Neural progenitor cell (in vitro differentiated cells): ENCODE results near the gene TCAIM. TPM values are rescaled to one million over a fixed set of nuclear protein-coding genes. Genes with fewer than 3 reads are reported as not detected.

Experiments used
- DNase-seq: peaks from one replicate; pipeline ENCODE4 v3.0.0-alpha.2; 2016; ENCODE audit warnings: low spot score
- H2AFZ ChIP-seq: fragments of 200-600 bp; sonication (generic); replicated peaks from 2 replicates; pipeline ENCODE4 v1.6.1; 2016; ENCODE audit warnings: antibody characterized with exemption
- H3F3A ChIP-seq: fragments of 200-600 bp; sonication (generic); 2 replicates; pipeline ENCODE4 v1.6.1; 2016; ENCODE audit warnings: antibody characterized with exemption, low read depth
- H3K27ac ChIP-seq: fragments of 200-600 bp; sonication (generic); 2 replicates; pipeline ENCODE4 v1.5.1; 2016; ENCODE audit warnings: mild to moderate bottlenecking
- H3K27me3 ChIP-seq: fragments of 200-600 bp; sonication (generic); 2 replicates; pipeline ENCODE4 v1.6.1; 2016; ENCODE audit warnings: mild to moderate bottlenecking, moderate library complexity
- H3K36me3 ChIP-seq: fragments of 200-600 bp; sonication (generic); 2 replicates; pipeline ENCODE4 v1.5.1; 2016
- H3K4me1 ChIP-seq: fragments of 200-600 bp; sonication (generic); 2 replicates; pipeline ENCODE4 v1.6.1; 2016; ENCODE audit warnings: mixed run types
- H3K4me2 ChIP-seq: fragments of 200-600 bp; sonication (generic); 2 replicates; pipeline ENCODE4 v1.6.1; 2016
- H3K4me3 ChIP-seq: fragments of 200-600 bp; sonication (generic); 2 replicates; pipeline ENCODE4 v1.5.1; 2016
- H3K79me2 ChIP-seq: fragments of 200-600 bp; sonication (generic); 2 replicates; pipeline ENCODE4 v1.6.1; 2016; ENCODE audit warnings: low read depth
- H3K9ac ChIP-seq: fragments of 200-600 bp; sonication (generic); 2 replicates; pipeline ENCODE4 v1.6.1; 2016
- H3K9me3 ChIP-seq: fragments of 200-600 bp; sonication (generic); 2 replicates; pipeline ENCODE4 v1.5.1; 2016; ENCODE audit warnings: low read depth
- H4K20me1 ChIP-seq: fragments of 200-600 bp; sonication (generic); 2 replicates; pipeline ENCODE4 v1.6.1; 2016; ENCODE audit warnings: low read depth
- H3K27ac Mint-ChIP-seq: 3 replicates; pipeline ENCODE4 v1.8.0; 2021; ENCODE audit warnings: mixed read lengths
- H3K27me3 Mint-ChIP-seq: 2 replicates; pipeline ENCODE4 v1.8.0; 2022; ENCODE audit warnings: low read depth, mild to moderate bottlenecking, inconsistent platforms, moderate library complexity, mixed read lengths; ENCODE audit not compliant: insufficient read depth
- H3K36me3 Mint-ChIP-seq: 3 replicates; pipeline ENCODE4 v1.8.0; 2021; ENCODE audit warnings: mixed read lengths
- H3K4me1 Mint-ChIP-seq: 3 replicates; pipeline ENCODE4 v1.8.0; 2021; ENCODE audit warnings: mixed read lengths
- H3K4me3 Mint-ChIP-seq: 3 replicates; pipeline ENCODE4 v1.8.0; 2021; ENCODE audit warnings: mild to moderate bottlenecking, moderate library complexity, mixed read lengths
- H3K9me3 Mint-ChIP-seq: 3 replicates; pipeline ENCODE4 v1.8.0; 2020; ENCODE audit warnings: mixed read lengths
- CTCF ChIP-seq: fragments of 200-600 bp; sonication (generic); IDR thresholded peaks from 2 replicates; pipeline ENCODE4 v1.5.1; 2017; ENCODE audit warnings: antibody characterized with exemption, mild to moderate bottlenecking
- EZH2 ChIP-seq: fragments of 200-600 bp; sonication (generic); IDR thresholded peaks from 2 replicates; pipeline ENCODE4 v1.6.1; 2017; ENCODE audit warnings: antibody characterized with exemption, mild to moderate bottlenecking, moderate library complexity
- EZH2phosphoT487 ChIP-seq: fragments of 200-600 bp; sonication (generic); IDR thresholded peaks from 2 replicates; pipeline ENCODE4 v1.6.1; 2017; ENCODE audit warnings: antibody characterized with exemption
- total RNA-seq: library from RNA; depleted of rRNA; stranded (reverse); fragments of >200 nt; gene quantifications from 2 replicates; pipeline ENCODE4 v1.2.3, GENCODE V29; 2015; ENCODE audit warnings: low replicate concordance

The TCAIM gene
- total RNA-seq, 1 donor from 2014 or later = 31.8 TPM

GRCh38 chr3:44421280-44421679, 82.7 kb downstream of the TCAIM start:
- no peak overlapping the region for H2AFZ ChIP-seq
- peaks cover 14% of the 10 kb centered on the region for H3K4me1 Mint-ChIP-seq

DNA sequence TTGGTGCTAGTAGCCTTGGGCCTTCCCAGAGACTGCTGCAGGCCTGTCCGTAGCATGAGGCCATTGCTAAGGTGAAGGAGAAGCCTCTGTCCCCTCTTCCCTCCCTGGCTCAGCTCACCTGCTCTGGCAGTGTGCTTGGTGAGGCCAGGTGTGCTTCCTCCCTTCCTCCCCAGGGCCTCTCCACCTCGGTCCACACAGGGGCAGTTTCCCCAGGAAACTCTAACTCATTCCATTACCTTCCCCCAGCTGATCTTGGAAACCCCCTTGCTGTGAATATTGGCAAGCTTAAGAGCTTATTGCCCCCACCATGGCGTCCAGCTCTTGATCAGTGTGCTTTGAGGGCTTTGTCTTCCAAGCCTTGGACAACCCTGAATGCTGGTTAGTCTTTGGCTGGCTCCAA, 86.2 kb downstream of the TCAIM start:
- Histone ChIP-seq H3K4me2 (no peak overlapping the region), H3K4me3 (no peak overlapping the region), H3K27ac (no peak overlapping the region), H3K9me3 (no peaks in the 10 kb centered on the region), H3K36me3 (no peaks in the 10 kb centered on the region), H2AFZ (no peak overlapping the region), H3K9ac (no peak overlapping the region), H3K4me1 (no peaks in the 10 kb centered on the region), H4K20me1 (no peaks in the 10 kb centered on the region), H3K27me3 (no peaks in the 10 kb centered on the region), H3K79me2 (no peaks in the 10 kb centered on the region), H3F3A (no peaks in the 10 kb centered on the region)
- no peak for TF ChIP-seq CTCF
- no peak for TF ChIP-seq EZH2
- no peak for TF ChIP-seq EZH2phosphoT487
- peaks cover 10% of the 10 kb centered on the region for H3K4me1 Mint-ChIP-seq
- no peaks in the 10 kb centered on the region for H3K9me3 Mint-ChIP-seq
- peak overlapping the region; percentile 72 for H3K27ac Mint-ChIP-seq
- no peak for DNase-seq
- H3K4me3 Mint-ChIP-seq = no peak overlapping the region
- no peaks in the 10 kb centered on the region for H3K36me3 Mint-ChIP-seq
- H3K27me3 Mint-ChIP-seq = peaks cover 5% of the 10 kb centered on the region

More at GRCh38 chr3:44421280-44421679, 82.7 kb downstream of the TCAIM start:
- TF ChIP-seq EZH2phosphoT487 (no peak), CTCF (no peak), EZH2 (no peak)
- no peaks in the 10 kb centered on the region for H3F3A ChIP-seq
- H3K4me2 ChIP-seq = no peak overlapping the region
- no peak for DNase-seq
- no peaks in the 10 kb centered on the region for H3K9me3 ChIP-seq
- no peaks in the 10 kb centered on the region for H3K36me3 ChIP-seq
- Mint-ChIP-seq H3K9me3 (peaks cover 6% of the 10 kb centered on the region), H3K36me3 (no peaks in the 10 kb centered on the region), H3K27me3 (peaks cover 8% of the 10 kb centered on the region), H3K27ac (no peak overlapping the region), H3K4me3 (no peak overlapping the region)
- H3K4me3 ChIP-seq = no peak overlapping the region
- no peaks in the 10 kb centered on the region for H3K27me3 ChIP-seq
- H3K9ac ChIP-seq = no peak overlapping the region
- no peak overlapping the region for H3K27ac ChIP-seq
- no peaks in the 10 kb centered on the region for H3K79me2 ChIP-seq
- no peaks in the 10 kb centered on the region for H3K4me1 ChIP-seq
- H4K20me1 ChIP-seq = no peaks in the 10 kb centered on the region

- TF ChIP-seq EZH2phosphoT487 = no peak
- no peak for TF ChIP-seq CTCF
- no peak for TF ChIP-seq EZH2
- peaks cover 17% of the 10 kb centered on the region for H3K4me1 Mint-ChIP-seq
- H3K9me3 ChIP-seq = no peaks in the 10 kb centered on the region
- no peaks in the 10 kb centered on the region for H3F3A ChIP-seq
- peak overlapping the region; percentile 79 for H3K27ac Mint-ChIP-seq
- H3K4me3 ChIP-seq = no peak overlapping the region
- H4K20me1 ChIP-seq = no peaks in the 10 kb centered on the region
- no peaks in the 10 kb centered on the region for H3K9me3 Mint-ChIP-seq
- no peak overlapping the region for H3K9ac ChIP-seq
- no peak overlapping the region for H3K4me3 Mint-ChIP-seq
- H3K36me3 Mint-ChIP-seq = no peaks in the 10 kb centered on the region
- no peaks in the 10 kb centered on the region for H3K4me1 ChIP-seq
- no peak overlapping the region for H3K4me2 ChIP-seq
- H3K27ac ChIP-seq = no peak overlapping the region
- peak; percentile 11 for DNase-seq
- peaks cover under 1% of the 10 kb centered on the region for H3K27me3 Mint-ChIP-seq
- H2AFZ ChIP-seq = peak overlapping the region; percentile 73
- no peaks in the 10 kb centered on the region for H3K79me2 ChIP-seq
- no peaks in the 10 kb centered on the region for H3K27me3 ChIP-seq
- no peaks in the 10 kb centered on the region for H3K36me3 ChIP-seq
Measured at GRCh38 chr3:44427683-44428082, 89.1 kb downstream of the TCAIM start.
